Stimulated activated CD4-positive, alpha-beta T cell treated with anti-CD3 and anti-CD28 coated beads, Interleukin-4, amount 100 ng/mL, for 4 hours (primary cell): ENCODE data around the gene XRCC5.
"Not testable (repeated sequence)": the region's sequence is repeated elsewhere in the genome, so short reads cannot be mapped to it uniquely, and the experiment has no call there.

Experiments used
- DNase-seq, 2 experiments: peaks; one replicate each; pipeline ENCODE4 v3.0.0-alpha.2; 2020

The XRCC5 gene

DNA sequence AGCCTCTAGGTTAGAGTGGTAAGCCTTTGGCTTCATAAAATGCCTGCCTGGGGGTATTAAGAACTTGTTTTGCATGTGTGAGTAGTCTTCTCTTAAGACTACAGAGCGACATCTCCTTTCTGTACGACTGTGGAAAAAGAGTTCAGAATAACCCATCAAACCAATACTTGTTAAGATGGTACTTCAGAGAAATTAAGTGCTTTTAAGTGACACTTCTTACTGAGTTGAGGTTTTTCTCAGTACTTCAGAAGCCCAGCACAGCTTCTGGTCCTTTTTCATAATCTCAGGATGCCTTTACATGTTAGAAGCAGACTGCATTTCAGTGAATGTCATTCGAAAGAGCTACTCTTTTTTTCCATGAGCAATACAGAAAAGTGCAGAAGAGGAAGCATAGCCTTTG is 10.8 kb downstream of the XRCC5 start:
- DNase-seq, result no peak

DNA sequence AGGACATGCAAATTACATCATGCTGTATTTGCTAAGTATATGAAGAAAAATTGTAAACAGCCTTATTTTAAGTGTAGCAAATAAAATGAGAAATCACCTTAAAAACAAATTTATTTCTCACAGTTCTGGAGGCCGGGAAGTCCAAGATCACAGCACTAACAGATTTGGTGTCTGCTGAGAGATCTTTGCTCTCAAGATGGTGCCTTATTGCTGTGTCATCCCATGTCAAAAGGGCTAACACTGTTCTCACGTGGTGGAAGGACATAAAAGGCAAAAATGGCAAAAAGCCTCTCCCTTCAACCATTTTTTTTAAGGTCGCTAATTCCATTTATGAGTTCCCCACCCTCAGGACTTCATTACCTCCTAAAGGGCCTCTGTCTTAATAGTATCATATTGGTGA is 12.1 kb downstream of the XRCC5 start:
- no peak for DNase-seq

DNA sequence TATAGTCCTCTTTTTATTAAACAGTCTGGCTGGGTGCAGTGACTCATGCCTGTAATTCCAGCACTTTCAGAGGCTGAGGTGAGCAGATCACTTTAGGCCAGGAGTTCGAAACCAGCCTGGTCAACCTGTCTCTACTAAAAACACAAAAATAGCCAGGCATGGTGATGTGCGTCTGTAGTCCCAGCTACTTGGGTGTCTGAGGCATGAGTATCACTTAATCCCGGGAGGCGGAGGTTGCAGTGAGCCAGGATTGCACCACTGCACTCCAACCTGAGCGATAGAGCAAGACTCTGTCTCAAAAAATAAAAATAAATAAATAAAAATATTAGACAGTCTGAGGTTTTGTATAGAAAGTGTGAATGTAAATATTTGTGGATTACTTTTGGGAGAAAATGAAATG is 17.8 kb downstream of the XRCC5 start:
- no peak for DNase-seq

DNA sequence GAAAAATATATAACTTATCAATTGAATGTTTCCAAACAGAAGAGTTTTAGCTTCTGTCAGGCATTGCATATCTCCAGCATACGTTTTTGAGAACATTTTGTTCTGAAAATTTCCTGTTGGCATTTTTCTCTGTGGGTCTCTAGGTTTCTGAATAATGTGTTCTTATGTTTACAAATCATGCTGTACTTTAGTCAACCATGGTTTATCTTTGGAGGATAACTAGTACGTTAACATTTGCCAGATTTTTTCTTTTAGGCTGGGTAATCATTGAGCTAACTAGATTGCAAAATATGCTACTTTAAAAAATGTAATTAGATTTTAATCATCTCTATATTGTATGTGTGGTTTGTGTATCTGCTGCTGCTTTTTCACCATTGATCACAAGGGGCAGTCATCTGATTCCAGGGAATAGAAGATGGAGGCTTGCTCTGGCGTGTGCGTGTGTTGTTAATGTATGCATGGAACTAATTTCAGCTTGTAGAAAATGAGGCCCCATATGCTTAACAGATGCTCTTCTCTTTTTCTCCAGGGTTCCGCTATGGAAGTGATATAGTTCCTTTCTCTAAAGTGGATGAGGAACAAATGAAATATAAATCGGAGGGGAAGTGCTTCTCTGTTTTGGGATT is 21.3 kb downstream of the XRCC5 start:
- no peak for DNase-seq

DNA sequence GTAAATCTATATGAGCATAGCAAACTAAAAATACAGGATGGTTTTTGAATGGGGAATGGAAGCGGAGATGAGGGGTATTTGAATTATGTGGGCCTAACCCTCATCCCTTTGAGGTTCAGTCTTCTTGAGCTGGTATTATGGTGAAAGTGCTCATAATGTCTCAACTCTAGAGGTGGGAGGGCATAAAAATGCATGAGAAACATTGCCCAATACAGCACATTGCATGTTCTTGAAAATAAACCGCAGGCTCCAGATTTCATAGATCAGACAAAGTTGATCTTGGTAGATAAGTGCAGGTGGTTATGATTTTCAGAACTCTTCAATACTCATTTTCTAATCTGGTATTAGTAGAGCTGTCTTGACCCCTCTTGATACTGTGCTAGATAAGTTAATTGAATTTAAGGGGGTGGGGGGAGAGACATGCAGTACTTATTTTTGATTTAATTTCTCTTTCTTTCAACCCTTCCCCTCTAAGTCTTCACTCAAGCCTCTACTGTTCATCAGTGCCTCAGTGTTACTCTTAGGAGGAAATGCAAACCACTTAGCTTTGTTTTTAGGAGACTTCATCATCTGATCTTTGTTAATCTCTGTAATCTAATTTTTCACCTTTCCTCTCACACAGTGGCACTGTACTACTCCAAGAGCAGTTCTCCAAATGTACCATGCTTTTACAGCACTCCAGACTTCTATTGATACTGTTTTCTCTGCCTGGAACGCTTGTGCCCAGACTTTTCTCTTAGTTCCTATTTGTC is 22.2 kb downstream of the XRCC5 start:
- no peak for DNase-seq

DNA sequence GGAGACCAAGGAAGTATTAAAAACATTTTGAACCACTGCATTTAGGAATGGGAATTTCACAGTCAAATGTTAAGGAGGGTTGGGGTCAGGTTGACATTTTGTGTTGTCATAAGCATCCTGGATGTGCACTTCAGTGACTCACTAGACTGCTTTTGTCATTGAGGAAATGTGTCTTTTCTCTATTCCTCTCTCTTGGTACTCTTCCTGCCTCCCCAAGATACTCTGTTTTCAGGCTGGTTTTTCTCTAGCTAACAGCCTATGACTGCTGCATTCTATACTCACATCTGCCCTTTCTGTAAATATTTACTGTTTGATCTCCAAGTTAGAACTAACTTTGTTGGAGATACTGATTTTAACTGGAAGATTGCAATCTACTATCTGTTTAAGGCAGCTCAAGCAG is 23.4 kb downstream of the XRCC5 start:
- no peak for DNase-seq

DNA sequence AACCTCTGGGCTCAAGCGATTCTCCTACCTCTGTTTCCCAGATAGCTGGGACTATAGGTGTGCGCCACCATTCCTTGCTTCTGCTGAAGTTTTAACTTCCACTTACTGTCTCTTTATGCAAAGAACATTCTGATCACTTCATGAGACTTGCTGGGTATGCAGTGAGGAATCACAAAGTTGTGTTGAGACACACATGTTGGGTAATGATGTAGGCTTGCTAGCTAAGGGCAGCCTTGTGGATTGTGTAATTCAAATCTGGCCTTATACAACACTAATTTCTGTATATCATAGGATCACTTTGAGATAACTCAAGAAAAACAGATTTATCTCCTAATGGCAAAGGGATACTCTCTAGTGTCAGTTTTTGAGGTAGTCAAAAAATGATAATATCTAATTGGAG is 24.2 kb downstream of the XRCC5 start:
- no peak for DNase-seq

DNA sequence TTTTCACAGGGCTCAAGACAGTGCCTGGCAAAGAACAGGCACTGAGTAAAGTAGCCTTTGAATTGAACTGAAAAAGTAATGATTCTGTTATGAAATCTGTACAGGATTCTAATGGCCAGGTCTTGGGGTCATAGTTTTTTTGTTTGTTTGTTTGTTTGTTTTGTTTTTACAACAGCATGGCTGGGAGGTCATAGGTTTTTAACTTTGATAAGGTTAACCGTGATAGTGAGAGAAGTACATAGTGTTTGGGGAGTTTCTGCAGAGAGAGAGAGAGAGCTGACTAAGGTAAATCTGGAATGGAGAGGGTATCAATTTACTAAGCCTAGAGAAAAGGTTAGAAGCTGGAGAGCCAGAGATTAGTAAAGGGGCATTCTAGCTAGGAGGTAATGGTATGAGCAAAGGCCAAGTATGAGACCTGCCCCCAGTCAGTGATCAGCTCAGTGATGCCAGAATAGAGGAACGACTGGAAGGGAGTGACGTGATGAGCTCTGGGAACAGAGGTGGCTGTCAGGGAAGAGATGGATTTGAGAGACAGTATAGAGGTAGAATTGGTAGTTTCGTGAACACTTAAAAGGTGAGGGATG is 25.9 kb downstream of the XRCC5 start:
- no peak for DNase-seq

DNA sequence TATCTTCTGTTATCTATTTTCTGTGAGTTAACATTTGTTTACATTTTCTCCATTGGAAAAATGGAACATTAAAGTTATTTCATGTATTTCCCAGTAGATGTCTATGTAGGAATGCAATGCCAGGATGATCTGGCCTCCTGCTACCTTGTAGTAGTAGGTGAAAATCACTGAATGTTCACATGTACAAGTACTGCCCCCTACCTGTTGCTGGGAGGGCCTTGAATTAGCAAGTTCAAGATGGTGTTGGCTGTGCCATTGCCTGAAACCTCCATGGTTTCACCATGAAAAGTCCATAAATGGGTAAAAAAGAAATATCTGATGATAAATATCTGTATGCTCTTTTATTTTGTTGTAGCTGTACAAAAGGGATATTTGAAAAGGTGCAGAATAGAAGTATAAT is 30.7 kb downstream of the XRCC5 start:
- DNase-seq, result peak in 1 of 2 experiments; percentile 4

DNA sequence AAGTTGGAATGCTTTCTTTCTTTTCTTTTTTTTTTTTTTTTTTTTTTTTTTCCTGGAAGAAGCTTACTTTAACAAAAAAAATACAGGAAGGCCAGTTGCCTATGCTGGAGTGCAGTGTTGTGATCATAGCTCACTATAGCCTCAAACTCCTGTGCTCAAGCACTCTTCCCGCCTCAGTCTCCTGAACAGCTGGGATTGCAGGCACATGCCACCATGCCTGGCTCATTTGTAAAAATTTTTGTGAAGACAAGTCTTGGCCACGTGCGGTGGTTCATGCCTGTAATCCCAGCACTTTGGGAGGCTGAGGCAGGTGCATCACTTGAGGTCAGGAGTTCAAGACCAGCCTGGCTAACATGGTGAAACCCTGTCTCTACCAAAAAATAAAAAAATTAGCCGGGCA is 32.4 kb downstream of the XRCC5 start:
- not testable (repeated sequence) for DNase-seq

DNA sequence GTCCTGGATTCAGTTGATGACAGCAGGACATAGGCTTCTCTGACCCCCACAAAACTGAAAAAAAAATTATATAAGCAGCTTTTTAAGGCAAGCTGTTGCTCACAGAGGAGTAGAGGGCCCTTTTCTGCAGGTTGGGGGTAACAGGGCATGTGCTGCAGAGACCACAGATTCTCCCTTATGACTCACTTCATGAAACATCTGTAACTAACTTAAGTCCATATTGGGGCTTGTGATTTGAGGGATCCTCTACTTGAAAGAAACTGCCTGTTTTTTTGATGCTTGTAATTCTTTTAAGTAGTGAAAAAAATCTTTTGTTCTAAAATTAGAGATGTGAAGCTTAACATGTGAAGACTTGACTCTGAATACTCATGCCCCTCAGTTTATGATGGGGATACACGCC is 33.4 kb downstream of the XRCC5 start:
- peak in 1 of 2 experiments; percentile 19 for DNase-seq

DNA sequence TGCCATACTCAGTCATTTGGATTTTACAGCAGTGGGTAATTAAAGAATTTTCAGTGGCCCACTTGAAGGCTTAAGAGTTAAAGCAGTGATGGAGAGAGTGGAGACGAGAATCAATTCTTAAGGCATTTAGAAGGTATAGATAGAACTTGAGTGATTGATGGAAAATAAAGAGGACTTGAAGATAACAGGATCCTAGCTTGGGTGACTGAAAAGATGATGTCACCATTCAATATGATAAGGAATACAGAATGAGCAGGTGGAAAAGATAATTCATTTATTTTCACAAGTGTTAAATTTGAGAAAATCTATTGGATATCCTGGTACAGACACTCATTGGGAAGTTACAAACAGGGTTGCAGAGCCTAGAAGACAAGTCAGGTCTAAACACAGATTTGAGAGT is 35.2 kb downstream of the XRCC5 start:
- DNase-seq, result no peak

DNA sequence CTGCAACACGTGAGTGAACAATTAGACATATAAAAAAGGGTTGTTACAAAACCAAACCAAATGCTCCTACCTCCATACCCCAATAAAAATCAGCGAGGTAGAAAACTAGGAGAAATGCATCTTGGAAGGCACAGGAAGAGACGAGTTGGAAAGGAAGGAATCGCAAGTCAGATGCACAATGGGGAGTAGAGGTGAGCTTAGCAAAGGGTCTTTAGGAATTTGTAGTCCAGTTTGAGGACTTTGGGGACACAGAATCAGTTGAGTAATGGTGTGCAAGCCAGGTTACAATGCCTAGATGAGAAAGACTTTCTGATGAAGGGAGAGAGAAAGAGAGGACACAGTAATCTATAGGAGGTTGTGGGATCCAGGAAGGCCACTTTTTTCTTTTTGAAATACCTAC is 35.7 kb downstream of the XRCC5 start:
- DNase-seq, result no peak

DNA sequence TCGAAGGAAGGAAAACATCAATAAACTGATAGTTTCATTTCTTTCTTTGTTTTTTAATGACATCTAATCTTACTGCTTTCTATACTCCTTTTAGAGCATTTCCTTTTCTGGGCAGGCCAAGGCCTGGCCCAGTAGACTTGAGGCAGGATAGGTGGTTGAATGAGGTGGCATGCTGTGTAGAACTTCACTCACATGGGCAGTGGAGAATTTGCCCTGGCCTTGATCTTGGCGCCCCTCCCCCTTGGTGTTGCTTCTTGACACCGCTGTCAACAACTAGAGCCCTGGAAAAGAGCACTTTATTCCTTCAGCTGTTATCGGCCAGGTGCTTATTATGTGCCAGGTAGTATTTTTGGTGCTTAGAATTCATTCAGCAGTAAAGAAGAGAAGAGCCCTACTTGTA is 37.4 kb downstream of the XRCC5 start:
- no peak for DNase-seq

DNA sequence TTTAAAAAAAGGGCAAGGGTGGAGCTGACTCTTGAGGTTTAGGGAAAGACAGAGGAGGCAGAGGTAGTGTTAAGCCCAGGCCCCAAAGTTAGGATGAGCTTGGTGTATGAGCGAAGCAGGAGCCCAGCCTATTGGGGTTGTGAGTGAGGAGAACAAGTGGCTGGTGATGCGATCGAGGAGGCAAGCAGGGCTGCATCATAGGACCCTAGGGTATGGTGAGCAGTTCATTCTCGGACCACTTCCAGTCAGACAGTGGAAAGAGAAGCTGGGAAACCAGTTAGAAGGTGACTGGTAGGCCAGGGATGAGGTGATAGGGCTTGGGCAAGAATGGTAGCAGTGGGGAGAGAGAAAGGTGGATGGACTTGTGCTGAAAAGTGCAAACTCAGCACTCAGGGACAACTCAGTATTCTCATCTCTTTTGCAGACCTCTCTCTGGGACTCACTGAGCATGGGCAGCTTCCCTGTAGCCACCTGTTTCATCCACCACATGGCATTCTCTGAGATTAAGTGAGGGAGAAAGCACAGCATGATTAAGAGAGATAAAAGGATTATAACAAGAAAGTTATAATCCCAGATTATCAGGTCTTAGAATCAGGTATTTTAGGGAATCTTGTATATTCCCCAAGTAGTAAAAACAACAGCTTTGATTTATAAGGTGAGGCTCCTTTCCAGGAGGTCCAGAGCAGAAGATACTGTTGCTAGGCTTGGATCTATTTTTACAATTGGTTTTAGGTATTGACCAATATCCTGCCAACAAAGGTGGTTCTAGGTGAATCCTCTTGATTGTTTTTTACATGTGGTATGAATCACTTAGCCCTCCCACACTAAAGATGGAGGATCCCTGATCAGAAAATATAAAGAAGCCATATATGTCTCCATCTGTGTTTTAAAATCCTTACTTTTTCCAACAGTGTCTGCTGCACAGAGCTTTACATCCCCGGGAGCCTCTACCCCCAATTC is 38.3 kb downstream of the XRCC5 start:
- no peak for DNase-seq

DNA sequence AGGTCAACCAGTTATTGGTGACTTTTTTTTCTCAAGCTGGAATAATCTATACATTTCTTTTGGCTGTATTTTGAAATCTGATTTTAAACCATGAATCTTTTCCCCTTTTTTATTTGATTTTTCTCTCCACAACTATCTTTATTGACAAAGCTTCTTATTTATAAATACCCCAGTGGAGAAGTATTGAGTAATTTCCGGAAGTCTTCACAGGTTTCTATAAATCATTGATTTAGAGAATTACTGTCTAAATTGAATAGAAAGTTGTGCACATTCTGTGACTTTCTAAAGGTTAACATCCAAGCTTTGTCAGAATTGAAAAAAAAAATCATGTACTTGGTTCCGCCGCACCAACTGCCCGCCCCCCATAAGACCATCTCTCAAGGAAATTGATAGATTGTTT is 39.8 kb downstream of the XRCC5 start:
- DNase-seq, result no peak

DNA sequence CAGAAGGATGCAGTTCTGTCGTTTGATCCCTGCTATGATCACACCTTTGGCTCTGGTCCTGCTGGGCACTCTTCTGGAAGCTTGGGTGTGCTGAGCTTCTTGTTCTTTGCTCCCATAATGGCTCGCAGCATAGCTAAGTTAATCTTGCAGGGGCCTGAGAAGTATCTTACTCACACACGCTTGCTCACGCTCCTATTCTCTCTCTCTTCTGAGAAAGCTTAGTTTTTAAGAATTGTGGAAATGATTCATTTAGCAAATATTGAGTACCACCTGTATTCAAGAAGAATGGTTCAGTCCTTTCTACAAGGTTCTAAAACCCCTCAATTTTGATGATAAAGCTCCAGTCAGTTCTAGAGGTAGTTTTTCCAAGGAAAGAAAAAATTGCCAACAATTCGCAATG is 40.6 kb downstream of the XRCC5 start:
- DNase-seq, result no peak

DNA sequence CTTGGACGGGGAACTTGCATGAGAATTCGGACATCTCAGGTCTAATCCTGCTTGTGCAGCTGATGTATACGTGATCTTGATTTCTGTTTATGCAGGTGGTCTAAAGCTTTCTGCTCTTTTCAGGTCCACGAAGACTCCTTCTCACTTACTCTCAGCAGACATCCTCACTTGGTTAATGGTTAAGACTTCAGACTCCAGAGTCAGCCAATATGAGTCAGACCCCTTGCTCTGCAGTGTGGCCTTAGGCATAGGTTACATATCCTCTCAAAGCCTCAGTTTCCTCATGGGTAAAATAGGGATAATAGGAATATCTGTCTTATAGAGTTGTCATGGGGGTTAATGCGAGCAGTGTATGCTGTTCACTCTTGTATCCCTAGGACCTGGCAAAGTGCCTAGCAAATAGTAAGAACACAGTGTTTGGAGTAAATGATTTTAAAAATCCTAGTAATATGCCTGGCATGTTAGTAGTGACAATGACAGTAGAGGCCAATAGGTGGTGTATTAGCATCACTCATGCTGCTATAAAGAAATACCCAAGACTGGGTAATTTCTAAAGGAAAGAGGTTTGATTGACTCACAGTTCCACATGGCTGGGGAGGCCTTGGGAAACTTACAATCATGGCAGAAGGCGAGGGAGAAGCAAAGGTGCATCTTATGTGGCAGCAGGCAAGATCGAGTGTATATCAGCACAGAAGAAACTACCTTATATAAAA is 42.3 kb downstream of the XRCC5 start:
- no peak for DNase-seq

DNA sequence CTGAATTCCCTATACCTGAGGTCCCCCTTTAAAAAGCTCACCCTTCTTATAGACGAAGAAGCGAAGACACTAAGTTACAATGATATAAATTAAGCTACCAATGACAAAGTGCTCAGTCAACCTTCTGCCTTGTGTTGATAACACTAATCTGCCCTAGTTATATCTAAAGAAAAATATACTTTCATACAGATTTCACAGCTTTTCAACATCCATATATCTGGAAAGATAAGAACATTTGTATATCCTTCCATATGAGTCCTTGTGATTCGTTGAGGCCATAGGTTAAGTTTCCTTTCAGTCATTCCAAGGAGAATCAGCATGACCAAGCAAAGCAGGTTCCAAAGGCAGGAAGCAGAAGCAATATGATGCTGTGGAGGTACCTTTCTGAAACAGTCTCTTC is 46.8 kb downstream of the XRCC5 start:
- no peak for DNase-seq

DNA sequence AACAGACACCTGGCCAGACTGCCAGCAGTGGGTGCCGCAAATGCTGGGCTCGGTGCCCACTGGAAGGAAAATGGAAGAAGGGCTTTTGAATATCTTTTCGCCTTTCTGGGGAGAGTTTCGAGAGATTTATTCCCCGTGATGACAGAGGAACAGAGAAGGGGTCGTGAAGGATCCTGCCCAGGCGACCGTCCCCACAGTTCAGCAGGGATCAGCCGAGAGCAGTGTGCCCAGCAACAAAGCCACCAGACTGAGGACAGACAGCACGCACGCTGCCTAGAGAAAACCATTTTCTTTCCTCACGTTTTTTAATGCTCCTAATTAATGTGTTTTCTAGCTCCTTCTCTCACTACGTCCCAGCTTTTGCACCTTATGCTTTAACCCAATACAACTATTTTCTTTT is 47.7 kb downstream of the XRCC5 start:
- no peak for DNase-seq

DNA sequence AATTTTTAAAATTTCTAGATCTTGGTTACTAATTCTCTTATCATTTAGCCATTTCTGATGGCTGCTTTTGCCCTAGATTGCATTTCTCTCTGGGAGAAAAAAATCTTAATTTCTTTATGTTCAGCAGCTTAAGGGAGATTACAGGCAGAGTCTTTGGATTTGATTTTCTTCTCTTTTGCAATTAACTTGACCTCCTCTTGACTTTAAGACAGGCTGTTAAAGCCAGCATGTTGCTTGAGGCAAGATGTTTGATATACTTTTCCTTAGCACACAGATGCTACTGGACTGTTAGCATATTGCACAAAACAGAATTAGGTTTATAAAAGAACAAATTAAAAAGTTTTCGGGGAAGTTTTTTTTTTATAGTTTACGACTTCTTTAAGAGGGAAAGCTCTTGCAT is 50.0 kb downstream of the XRCC5 start:
- no peak for DNase-seq

DNA sequence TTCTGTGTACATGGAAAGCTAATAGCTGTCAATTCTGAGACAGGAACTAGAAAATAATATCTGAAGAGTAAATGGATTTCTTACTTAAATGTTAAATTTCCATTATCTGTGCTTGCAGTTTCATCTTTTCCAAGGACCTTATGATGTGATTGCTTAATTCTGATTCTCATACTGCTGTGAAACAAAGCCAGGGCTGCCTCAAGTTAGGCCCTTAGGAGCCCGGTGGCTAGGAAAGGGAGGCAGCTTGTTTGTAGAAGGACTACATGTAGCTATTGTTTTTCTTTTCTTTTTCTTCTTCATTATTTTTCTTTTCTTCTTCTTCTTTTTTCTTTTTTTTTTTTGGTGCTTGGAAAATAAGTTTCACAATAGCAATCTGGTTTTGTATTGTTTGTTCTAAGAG is 50.5 kb downstream of the XRCC5 start:
- DNase-seq, result no peak

DNA sequence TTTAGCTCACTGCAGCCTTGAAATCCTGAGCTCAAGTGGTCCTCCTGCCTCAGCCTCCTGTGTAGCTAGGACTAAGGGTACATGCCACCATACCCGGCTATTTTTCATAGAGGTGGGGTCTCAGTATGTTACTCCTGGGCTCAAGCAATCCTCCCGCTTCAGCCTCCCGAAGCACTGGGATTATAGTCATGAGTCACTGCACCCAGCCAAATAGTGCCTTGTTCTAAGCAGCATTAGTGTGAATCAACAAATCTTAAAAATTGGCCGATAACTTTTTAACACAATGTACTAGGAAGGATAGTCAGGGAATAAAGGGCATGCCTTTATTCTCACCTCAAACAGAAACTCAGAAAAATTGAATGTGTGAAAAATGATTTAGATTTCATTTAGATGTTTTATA is 51.6 kb downstream of the XRCC5 start:
- no peak for DNase-seq
